Middle frontal gyrus (tissue), 1 donor: Measurements from ENCODE around the gene CPT1B.
"Not testable (repeated sequence)": the region's sequence is repeated elsewhere in the genome, so short reads cannot be mapped to it uniquely, and the experiment has no call there.

Experiments used
- DNase-seq: peaks from one replicate; pipeline ENCODE4 v3.0.0-alpha.2; 2015; ENCODE audit warnings: low spot score; ENCODE audit errors: extremely low spot score

Gene CPT1B

DNA sequence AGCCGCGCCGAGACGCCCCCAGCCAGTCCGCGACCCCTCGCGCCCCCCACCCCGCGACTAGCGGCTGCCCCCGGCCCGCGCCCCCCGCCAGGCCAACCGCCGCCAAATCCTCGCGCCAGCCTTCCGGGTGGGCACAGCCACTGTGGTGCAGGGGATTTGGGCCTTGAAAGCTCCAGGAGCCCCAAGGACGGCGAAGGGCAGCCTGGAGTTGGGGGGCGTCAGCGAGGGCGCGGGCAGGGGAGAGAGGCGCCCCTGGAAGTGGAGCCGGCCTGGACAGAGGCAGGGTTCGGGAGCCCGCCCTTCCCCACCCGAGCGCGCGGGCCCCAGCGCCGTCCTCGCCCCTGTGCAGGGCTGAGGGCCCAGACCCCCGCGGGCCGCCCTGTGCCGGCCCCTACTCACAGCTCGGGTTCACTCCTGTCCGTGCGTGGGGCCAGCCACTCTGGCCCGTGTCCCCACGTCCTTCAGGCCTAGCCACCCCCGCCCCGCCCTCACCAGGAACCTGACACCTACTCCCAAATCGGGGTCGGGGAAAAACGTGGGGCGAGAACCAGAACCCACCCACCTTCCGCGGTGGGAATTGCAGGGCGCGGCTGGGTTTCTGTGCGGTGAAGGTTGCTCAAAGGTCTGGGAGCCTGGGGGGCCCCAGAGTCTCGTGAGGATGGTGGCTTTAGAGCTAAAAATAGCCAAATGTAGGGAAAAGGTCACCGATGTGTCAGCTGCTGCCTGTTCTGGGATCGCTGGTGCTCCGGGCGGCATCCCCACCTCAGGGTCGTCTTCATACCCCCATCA, at the start of gene CPT1B:
Gene CPT1B (minus strand): TSS at position 441 of the 789 bp plus-strand sequence. CDS start 512 bp downstream, outside the sequence.
- no peak for DNase-seq

DNA sequence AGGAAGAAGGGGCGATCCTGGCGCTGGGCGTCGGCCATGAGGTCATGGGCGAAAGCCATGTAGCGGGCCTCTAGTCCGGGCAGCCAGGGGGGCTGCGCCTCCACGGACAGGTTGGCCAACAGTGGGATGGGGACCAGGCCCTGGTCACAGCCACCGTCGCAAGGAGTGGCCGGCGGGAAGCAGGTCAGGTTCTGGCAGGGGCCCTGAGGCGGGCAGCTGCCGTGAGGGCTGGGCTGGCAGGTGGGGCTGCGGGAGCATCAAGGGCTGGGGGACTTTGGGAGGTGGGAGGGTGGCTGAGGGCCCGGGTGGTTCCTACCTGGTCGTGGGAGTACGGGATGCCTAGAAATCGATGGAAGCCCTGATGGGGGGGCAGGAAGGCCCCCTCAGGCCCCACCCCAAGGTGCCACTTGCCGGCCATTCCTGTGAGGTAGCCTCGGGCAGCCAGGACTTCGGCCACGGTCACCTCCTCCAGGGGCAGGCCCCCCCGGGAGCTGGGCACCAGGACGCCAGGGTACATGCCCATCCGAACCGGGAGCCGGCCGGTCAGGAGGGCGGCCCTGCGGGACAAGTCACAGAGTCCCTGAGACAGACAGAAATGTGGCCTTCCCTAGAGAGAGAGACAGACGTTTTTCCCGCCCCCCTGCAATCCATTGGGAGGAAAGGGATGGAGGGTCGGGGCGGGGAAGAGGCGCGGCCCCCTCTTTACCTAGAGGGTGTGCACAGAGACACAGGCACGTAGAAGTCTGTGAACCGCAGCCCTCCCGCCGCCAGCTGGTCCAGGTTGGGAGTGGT, 48.8 kb upstream of the CPT1B start:
- DNase-seq = no peak

DNA sequence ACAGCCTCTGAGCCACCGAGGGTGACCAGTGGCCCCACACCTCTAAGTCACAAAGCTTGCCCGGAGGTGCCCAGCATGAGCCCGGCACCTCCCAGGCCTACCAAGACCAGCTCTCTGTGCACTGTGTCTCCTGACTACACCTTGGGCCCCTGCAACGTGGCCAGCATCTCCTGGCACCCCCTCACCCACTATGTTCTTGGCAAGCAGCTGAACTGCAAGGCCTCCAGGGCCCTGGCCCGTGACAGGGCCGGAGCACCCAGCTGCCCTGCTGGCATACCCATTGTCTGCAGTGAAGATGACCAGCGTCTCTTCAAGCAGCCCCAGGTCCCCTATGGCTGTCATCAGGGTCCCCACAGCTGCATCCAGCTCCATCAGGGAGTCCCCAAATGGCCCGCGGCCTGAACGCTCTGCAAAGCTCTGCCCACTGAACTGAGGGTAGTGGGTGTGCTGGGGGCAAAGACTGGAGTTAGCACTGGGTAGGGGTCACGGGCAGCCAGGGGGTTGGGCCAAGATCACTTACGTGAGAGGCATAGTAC, 48.2 kb upstream of the CPT1B start:
- DNase-seq = no peak

DNA sequence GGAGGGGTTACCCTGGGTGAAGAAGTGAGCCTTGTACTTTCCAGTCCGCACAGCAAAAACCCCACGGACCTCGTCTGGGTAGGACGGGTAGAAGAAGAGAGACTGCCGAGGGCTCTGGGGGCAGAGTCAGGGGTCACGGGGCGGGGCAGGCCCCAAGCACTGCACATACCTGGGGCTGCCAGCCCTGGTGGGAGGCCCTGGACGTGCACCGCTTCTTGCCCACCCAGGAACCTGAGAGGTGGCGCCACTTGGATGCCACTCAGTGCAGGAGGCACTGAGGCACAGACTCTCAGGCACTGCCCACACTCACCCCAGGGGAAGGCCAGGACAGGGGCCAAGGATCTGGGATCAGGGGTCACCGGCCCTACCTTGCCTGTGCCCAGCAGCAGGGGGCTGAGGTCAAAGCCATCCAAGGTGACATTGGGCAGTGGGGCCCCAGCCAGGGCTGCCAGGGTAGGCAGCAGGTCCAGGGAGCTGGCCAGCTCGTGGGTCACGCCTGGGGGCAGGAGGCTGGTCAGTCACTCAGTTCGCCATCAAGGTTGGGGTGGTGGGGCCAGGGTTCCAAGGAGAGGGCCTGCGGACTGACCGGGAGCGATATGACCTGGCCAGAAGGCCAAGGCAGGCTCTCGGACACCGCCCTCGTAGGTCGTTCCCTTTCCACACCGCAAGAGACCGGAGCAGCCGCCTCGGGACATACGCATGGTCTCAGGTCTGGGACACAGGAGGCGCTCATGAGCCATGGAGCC, 47.5 kb upstream of the CPT1B start:
- DNase-seq = no peak

DNA sequence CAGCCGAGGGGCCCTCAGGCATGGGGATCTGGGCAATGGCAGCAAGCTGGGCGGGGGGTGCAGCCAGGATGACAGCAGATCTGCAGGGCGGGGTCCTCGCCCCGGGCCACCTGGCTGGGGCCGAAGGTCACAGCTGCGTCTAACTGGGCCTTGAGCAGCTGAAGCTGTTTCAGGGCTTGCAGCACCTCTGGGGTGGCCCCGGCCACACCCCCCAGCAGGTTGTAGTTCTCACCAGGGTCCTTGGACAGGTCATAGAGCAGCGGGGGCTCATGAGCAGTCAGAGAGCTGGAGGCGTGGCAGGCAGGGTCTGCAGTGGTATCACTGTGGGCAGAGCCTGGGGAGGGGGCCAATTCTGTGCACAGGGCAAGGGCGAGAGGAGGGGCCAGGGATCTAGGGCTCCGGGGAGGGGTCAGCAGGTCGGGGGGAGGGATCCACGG, 46.9 kb upstream of the CPT1B start:
- DNase-seq = no peak

DNA sequence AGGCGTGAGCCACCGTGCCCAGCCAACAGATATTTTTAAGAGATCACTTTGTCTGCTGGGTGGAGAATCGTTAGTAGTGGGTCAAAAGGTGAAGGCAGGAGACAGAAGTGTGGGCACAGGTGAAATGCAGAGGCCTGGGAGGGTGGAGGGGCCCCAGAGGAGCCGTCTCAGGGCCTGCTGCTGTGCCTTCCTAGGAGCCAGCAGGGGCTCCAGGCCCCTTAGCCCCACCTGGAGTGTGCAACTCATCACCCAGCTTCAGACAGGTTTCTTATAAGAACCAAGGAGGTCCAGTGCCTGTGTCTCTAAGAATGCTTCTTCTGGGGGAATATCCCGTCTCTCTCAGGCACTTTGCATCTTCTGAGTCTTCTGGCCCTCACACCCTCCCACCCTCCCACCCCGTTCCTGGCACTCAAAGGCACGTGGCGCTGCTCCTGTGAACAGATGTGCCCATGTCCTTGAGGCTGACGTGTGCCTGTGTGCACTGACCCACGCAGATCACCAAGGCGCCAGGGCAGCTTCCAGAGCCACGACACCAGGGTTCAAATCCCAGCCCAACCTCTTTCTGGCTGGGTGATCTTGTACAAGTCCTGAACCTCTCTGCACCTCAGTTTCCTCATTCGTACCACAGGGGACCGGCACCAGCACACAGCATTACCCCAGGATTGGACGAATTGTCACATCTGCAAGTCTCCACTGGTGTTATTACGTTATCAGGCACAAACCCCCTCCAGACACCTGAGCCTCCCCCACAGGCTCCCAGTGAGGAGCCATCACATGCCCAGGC, 46.3 kb upstream of the CPT1B start:
- DNase-seq = no peak

DNA sequence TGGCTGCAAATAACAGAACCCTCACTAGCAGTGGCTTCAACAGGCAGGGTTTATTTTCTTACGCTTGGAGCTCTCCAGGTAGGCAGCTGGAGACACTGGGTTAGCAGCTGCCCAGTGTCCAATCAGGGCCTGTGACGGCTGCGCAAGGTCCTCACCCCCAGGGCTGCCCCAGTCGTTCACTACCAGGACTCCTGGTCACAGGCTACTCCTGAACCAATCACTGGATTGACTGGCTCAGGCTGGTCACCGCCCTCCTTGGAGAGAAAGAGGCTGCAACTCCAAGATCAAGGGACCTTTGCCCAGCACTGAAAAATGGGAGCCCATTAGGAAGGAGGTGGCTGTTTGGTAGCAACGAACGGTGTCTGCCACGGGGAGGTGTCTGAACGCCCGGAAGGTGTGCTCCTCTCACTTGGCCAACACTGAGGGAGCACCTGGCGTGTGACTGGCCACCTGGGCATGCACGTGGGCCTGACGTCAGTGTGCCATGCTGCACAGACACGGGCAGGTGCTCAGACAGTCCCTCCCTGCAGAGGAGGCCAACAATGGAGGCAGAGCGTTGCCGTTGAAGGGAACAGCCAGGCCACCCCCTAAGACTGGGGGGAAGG, 44.6 kb upstream of the CPT1B start:
- DNase-seq = no peak

DNA sequence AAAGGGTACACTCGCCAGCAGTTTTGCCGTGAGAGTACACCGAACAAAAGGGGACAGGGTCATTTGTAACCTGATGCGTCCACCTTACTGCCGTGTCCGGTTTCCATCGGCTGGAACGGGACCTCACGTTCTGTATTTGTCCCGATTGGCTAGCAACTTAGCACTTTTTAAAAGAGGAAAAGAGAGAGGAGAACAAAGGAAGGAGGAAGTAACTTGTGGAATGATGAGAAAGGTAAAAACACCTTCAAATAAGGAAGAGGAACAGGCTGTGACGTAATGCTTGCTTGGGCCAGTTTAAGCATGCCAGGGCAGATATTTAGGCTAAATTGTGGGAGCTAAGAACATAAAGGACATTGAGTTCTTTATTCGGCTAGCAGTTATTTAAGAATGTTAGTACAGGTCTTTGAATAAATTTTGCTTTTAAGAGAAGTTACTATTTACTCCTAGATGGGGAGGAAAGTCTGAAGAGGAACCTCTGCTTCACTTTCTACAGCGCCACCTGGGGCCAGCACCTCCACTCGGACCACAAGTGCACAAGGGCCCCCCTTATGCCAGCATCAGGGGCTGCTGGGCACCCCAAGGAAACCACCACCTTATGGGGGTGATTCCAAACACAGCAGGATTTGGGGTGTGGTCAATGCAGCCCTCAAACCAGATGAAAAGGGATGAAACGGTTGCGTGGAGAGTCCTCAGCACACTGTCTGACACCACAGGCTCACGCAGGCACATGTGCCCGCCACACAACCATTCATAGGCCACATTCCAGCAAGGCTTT, 43.9 kb upstream of the CPT1B start:
- no peak for DNase-seq

DNA sequence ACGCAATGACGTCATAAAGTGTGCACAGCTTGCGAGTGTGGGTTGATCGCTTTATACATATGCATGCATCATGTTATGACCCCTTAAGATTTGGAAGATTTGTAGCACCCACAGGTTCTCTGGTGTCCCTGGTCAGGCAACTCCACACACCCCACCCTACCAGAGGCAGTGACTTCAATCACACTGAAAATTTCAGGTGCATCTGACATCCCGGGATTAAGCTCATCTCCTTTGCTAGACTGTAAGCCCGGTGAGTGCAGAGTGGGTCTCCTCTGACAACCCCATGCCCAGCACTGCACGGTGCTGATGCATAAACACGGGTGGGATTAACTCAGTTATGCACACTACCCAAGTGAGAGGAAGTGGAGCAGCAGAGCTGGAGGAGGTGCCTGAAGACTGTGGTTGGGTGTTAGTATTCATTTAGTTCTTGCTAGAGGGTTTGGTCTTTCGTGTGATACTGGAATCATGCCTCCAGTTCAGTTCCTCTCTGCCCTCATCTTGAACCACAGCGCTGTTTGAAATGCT, 43.2 kb upstream of the CPT1B start:
- no peak for DNase-seq

DNA sequence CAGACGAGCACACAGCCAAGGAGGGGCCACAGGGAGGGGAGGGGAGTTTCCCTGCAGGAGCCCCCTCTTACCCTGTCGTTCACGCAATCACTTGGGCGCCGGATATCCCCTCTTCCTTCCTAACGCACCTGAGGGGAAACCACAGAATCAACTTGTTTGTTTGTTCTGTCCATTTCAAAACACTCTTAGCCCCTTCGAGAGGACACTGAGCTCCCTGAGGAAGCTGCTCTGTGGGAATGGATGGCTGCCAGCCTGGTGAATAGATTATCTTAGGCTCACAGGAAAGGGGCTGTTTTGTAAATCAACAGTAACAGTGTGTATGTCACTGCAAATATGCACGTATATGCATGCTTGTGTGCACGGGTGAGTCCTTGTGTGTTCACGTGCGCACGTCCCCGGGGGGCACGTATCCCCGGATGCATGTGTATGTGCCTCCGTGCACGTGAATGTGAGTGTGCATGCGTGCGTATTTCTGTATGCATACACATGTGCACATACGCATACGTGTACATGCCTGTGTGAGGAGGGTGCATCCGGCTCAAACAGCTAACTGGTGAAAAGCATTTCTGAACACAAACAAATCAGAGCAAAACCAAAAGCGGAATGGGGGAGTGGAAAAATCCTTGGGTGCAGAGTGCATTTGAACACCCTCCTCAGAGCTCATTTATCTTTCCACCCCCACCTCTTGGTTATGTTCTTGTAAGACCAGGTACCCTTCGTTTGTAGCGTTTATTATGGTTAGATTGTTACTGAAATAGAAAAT, 42.5 kb upstream of the CPT1B start:
- no peak for DNase-seq

DNA sequence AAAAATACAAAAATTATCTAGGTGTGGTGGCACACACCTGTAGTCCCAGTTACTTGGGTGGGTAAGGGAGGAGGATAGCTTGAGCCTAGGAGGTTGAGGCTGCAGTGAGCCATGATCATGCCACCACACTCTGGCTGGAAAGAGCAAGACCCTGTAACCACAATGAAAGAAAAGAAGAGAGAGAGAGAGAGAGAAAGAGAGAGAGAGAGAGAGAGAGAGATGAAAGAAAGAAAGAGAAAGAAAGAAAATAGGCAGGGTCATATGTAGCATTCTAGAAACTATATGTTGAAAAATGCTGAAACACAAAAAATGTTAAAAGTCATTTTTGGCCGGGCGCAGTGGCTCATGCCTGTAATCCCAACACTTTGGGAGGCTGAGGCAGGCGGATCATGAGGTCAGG, 36.1 kb upstream of the CPT1B start:
- not testable (repeated sequence) for DNase-seq

DNA sequence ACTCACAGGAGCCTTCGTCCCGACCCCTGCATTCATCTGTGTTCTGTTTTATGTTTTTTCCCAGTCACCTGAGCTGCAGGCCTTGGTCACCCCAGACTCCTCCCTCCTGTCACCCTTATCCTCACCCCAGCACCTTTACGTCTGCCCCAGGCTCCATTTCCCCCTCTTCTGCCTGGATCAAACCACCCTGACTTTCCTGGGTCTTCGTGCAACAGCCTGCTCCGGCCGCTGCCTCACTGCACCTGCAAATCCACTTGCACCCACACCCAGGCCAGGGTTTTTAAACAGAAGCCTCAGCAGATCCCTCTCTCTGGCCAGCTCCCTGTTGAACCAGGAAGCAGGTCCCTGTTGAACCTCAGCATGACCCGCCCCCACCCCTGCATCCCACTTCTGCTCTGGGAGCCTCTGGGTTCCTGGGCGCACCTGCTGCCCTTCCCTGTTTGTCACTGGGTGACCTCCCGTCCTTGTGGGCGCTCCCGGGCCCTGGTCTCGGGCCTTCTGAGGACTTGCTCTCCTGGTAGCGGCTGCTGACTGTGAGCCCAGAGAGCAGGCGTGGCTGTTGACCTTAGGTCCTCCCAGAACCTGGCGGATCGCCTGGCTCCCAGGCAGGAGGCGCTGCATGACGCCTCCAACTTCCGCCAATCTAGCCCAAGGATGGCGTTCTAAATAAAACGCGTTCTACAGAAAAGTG, 35.2 kb upstream of the CPT1B start:
- DNase-seq = no peak

DNA sequence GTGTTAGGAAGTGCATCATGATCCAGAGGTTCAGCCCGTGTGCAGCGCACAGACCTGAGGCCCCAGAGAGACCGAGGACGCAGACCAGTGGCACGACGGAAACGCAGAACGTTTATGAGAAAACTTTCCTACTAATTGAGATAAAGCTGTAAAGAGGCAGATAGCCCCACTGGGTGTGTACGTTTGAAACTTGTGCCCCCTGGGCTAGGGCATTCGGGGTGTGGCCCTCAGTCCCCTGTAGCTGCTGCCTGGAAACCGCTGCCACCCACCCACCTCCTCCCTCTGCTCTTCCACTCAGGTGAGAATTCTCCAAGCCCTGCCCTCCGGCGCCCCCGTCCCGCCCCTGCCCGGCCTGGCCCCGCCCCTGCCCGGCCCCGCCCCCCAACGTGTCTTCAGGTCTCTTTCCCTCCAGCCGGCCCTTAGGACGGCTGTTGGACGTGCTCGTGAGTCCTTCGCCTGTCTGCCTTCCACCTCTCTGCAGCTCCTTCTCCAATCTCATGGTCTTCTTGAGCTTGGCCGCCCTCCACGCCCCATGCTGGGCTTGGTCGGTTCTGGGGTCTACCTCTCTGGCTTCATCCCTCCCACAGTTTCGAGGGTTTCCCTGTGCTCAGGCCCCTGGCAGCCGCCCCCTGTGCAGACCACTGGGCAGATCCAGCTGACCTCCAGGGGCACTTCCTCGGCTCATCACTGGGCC, 34.4 kb upstream of the CPT1B start:
- DNase-seq = no peak

DNA sequence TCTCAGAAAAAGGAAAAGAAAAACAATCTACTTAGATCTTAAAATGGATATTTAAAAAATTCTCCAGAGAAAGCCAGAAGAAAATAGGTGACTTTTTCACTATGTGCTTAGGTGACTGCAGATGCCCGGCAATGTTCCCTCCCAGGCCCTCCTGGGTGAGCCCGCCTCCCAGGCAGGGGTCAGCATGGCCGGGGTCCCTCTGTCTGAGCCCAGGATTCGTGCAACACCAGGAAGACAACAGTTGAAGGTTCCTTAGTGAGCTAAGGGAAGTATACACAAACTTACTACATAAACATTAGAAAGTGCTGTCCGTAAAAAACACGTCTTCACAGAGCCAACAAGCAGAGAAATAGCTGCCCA, 33.9 kb upstream of the CPT1B start:
- no peak for DNase-seq

DNA sequence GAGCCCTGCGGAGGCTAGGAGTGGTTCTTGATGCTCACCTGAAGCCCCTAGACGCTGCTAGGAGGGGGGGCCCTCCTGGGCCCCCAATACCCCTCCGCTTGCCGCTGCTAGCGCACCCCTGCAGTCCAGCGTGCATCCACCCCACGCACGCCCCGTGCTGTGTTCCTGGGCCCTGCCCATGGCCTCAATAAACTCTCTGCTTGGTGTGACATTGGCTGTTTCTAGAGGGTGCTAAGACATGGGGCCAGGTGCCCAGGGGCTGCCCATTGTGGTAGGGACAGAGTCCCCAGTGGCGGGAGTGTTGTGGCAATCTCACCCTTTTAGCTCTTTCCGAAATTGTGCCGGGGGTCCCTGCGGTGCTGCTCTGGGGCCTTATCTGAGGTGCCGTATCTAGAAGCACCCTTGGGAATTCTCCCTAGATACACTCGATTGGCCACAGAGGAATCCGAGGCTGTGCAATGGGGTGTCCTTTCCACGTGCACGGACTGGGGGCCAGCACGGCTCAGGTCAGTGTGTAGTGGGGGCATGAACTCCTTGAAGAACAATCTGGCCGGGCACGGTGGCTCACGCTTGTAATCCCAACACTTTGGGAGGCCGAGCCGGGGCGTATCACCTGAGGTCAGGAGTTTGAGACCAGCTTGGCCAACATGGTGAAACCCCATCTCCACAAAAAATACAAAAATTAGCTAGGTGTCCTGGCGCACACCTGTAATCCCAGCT, 33.3 kb upstream of the CPT1B start:
- no peak for DNase-seq

DNA sequence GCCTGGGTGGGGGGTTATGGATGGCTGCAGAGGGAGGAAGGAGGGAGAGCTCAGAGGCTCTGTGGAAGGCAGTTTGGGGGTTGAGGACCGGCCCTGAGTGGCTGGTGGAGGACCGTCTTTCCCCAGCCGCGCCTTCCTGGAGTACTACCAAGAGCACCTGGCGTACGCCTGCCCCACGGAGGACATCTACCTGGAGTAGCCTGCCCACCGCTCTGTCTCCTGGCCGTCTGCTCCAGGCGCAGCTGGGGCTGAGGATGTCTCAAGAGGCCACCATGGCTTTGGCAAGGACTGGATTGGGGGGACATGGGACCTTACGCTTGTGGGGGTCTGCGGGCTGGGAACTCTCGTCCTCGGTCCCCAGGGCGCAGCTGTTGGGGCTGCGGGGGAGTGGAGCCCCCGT, 32.4 kb upstream of the CPT1B start:
- no peak for DNase-seq

DNA sequence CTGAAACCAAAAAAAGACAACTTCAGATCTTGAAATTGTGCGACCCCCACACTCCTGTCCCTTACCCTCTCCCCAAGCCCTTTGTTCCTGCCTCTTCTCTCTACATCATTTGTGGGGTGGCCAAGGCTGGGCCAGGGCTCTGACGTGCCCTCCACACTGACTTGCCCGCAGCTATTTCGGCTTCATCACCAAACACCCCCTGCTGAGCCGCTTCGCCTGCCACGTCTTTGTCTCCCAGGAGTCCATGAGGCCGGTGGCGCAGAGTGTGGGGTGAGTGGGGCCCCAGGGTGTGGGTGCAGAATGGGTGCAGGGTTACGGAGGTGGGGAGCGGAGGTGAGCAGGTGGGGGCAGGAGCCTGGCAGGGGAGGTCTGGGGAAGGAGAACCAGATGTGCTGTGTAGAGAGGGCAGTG, 31.8 kb upstream of the CPT1B start:
- DNase-seq = no peak
